PC-3 (cell line): ENCODE measurements around the gene FBXW7.

Experiments
- CTCF ChIP-seq: fragments of 300-600 bp; sonication (generic); conservative IDR thresholded peaks from 2 replicates; pipeline ENCODE4 v1.5.1; 2017; ENCODE audit warnings: antibody characterized with exemption, low read depth, mild to moderate bottlenecking, low read length
- EZH2 ChIP-seq: fragments of 300-600 bp; sonication (generic); IDR thresholded peaks from one replicate; pipeline ENCODE4 v1.6.1; 2017; ENCODE audit warnings: antibody characterized with exemption, mild to moderate bottlenecking, low read length; ENCODE audit not compliant: unreplicated experiment

- no peak for TF ChIP-seq CTCF
- no peak for TF ChIP-seq EZH2
Measured at GRCh38 chr4:152508386-152508785, 27.5 kb downstream of the FBXW7 start.
